ENCODE results near the gene DLGAP1.

DNA sequence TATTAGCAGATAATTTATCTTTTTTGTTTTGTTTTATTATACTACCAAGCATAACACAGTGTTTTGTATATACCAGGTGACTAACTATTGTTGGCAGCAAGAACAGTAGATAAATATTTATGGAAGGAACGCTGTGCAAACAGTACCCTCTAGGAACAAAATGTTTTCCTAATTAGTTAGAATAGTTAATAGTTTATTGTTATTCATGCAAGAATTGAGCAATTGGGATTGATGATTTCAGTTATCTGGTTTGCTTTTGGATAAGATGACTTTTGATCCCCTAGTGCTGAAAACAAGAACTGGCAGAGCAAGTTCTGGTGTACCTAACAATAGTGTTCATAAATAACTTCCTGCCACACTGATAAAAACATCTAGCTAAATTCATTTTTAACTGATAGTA lies 681.8 kb downstream of the DLGAP1 start:
- TF ChIP-seq, protein P1, sequence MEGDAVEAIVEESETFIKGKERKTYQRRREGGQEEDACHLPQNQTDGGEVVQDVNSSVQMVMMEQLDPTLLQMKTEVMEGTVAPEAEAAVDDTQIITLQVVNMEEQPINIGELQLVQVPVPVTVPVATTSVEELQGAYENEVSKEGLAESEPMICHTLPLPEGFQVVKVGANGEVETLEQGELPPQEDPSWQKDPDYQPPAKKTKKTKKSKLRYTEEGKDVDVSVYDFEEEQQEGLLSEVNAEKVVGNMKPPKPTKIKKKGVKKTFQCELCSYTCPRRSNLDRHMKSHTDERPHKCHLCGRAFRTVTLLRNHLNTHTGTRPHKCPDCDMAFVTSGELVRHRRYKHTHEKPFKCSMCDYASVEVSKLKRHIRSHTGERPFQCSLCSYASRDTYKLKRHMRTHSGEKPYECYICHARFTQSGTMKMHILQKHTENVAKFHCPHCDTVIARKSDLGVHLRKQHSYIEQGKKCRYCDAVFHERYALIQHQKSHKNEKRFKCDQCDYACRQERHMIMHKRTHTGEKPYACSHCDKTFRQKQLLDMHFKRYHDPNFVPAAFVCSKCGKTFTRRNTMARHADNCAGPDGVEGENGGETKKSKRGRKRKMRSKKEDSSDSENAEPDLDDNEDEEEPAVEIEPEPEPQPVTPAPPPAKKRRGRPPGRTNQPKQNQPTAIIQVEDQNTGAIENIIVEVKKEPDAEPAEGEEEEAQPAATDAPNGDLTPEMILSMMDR (IDR thresholded peaks at IDR 0.05): peak; percentile 18 to 61 (median 23)
- no peak for TF ChIP-seq POLR2A (IDR thresholded peaks at IDR 0.05)

All from right lobe of liver (tissue), 4 donors.